OCI-LY3 (cell line): ENCODE measurements around the gene SLC35F2.
"Not testable (repeated sequence)": the region's sequence is repeated elsewhere in the genome, so short reads cannot be mapped to it uniquely, and the experiment has no call there.

Source experiments
- H2AFZ ChIP-seq: fragments of 200-600, 300-600 bp; shearing (Covaris generic); 2 replicates; pipeline ENCODE4 v1.6.0; 2014; ENCODE audit warnings: antibody characterized with exemption, low read depth, low read length
- H3K27ac ChIP-seq: fragments of 200-600, 300-600 bp; sonication (generic); 2 replicates; pipeline ENCODE4 v1.5.1; 2014; ENCODE audit warnings: mild to moderate bottlenecking, low read length, moderate library complexity, mixed read lengths
- H3K27me3 ChIP-seq: fragments of 200-600, 300-600 bp; sonication (generic); 2 replicates; pipeline ENCODE4 v1.6.1; 2014; ENCODE audit warnings: low read depth, low read length, mixed read lengths
- H3K36me3 ChIP-seq: fragments of 200-600, 300-600 bp; sonication (generic); replicated peaks from 2 replicates; pipeline ENCODE3; 2014; ENCODE audit warnings: low read depth, low read length, mixed read lengths
- H3K4me1 ChIP-seq: fragments of 300-600, 200-600 bp; sonication (generic); 2 replicates; pipeline ENCODE4 v1.6.1; 2014; ENCODE audit warnings: low read length, mixed read lengths
- H3K4me2 ChIP-seq: fragments of 200-600, 300-600 bp; sonication (generic); 2 replicates; pipeline ENCODE4 v1.6.1; 2014; ENCODE audit warnings: low read length, mixed read lengths
- H3K4me3 ChIP-seq: fragments of 300-600, 200-600 bp; sonication (generic); 2 replicates; pipeline ENCODE4 v1.5.1; 2014; ENCODE audit warnings: antibody characterized with exemption, mild to moderate bottlenecking, low read length, moderate library complexity
- H3K79me2 ChIP-seq: fragments of 300-600, 200-600 bp; shearing (Covaris generic); 2 replicates; pipeline ENCODE4 v1.6.1; 2014; ENCODE audit warnings: mild to moderate bottlenecking, low read length, mixed read lengths
- H3K9ac ChIP-seq: fragments of 300-600, 200-600 bp; shearing (Covaris generic); 2 replicates; pipeline ENCODE4 v1.6.0; 2014; ENCODE audit warnings: mild to moderate bottlenecking, low read length, moderate library complexity
- H3K9me3 ChIP-seq: fragments of 200-600, 300-600 bp; shearing (Covaris generic); 2 replicates; pipeline ENCODE4 v1.6.1; 2014; ENCODE audit warnings: low read length, mixed read lengths; ENCODE audit not compliant: insufficient read depth
- H4K20me1 ChIP-seq: fragments of 200-600, 300-600 bp; sonication (generic); 2 replicates; pipeline ENCODE4 v1.6.1; 2016; ENCODE audit warnings: low read length, mixed read lengths; ENCODE audit not compliant: insufficient read depth
- EZH2phosphoT487 ChIP-seq: fragments of 200-600 bp; shearing (Covaris generic); IDR thresholded peaks from 2 replicates; pipeline ENCODE4 v1.6.1; 2018; ENCODE audit warnings: antibody characterized with exemption, mixed run types, low read depth
- TF ChIP-seq, protein P1 (sequence below): fragments of 200-600, 300-600 bp; sonication (generic); IDR thresholded peaks from 2 replicates; pipeline ENCODE4 v1.5.1; 2014; ENCODE audit warnings: antibody characterized with exemption, low read length, low read depth

The SLC35F2 gene

DNA sequence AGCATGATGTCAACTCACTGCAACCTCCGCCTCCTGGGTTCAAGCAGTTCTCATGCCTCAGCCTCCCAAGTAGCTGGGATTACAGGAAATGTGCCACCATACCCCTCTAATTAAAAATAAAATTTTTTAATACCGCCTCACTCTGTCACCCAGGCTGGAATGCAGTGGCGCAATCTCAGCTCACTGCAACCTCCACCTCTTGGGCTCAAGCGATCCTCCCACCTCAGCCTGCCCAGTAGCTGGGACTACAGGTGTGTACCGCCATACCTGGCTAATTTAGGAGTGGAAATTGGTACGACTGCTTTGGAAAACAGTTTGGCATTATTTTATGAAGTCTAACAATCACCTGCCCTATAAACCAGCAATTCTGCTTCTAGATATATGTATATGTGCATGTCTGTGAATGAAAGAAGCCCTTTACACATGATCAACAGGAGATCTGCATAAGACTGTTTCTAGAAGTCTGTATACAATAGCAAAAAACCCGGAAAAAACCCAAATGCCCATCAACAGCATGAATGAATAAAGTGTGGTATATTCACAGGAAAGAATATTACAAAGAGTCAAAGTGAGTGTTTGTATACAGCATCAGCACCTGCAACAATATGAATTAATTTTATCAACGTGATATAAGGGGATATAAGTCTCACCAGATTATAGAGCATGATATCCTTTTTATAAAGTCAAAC, 16.0 kb downstream of the SLC35F2 start:
- Histone ChIP-seq H3K27me3 (no peaks in the 10 kb centered on the region), H3K79me2 (peaks cover 93% of the 10 kb centered on the region), H3K9me3 (no peaks in the 10 kb centered on the region), H3K36me3 (peaks cover 1% of the 10 kb centered on the region), H3K4me2 (no peak overlapping the region), H3K4me3 (no peak overlapping the region), H3K9ac (no peak overlapping the region), H2AFZ (no peak overlapping the region), H4K20me1 (peaks cover 16% of the 10 kb centered on the region), H3K27ac (no peak overlapping the region), H3K4me1 (peaks cover 21% of the 10 kb centered on the region)
- TF ChIP-seq, protein P1, sequence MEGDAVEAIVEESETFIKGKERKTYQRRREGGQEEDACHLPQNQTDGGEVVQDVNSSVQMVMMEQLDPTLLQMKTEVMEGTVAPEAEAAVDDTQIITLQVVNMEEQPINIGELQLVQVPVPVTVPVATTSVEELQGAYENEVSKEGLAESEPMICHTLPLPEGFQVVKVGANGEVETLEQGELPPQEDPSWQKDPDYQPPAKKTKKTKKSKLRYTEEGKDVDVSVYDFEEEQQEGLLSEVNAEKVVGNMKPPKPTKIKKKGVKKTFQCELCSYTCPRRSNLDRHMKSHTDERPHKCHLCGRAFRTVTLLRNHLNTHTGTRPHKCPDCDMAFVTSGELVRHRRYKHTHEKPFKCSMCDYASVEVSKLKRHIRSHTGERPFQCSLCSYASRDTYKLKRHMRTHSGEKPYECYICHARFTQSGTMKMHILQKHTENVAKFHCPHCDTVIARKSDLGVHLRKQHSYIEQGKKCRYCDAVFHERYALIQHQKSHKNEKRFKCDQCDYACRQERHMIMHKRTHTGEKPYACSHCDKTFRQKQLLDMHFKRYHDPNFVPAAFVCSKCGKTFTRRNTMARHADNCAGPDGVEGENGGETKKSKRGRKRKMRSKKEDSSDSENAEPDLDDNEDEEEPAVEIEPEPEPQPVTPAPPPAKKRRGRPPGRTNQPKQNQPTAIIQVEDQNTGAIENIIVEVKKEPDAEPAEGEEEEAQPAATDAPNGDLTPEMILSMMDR: no peak
- TF ChIP-seq EZH2phosphoT487: no peak

DNA sequence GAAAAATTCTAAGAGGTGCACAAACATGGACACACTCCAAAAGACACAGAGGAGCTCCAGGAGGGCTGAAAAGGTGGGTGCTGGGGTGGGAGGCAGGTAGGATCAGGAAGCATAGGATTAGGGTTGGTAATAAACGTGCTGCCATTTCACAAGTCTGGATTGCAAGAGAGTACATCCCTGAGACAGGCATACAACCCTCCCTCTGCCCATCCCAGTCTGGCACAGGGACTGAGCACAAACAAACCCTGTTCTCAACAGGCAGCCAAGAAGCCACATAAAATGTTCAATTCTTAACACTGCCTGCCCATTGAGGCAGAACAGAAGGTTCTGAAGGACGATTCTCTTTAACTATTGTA, 18.5 kb downstream of the SLC35F2 start:
- Histone ChIP-seq H4K20me1 (peaks cover 14% of the 10 kb centered on the region), H3K4me3 (peak overlapping the region; percentile 36), H3K79me2 (peaks cover 93% of the 10 kb centered on the region), H2AFZ (no peak overlapping the region), H3K9me3 (no peaks in the 10 kb centered on the region), H3K27ac (peak overlapping the region; percentile 81), H3K36me3 (no peaks in the 10 kb centered on the region), H3K9ac (peak overlapping the region; percentile 56; the same call in 1 of the 2 replicates), H3K27me3 (no peaks in the 10 kb centered on the region), H3K4me2 (peak overlapping the region; percentile 67), H3K4me1 (peaks cover 21% of the 10 kb centered on the region)
- TF ChIP-seq, protein P1: no peak
- no peak for TF ChIP-seq EZH2phosphoT487

DNA sequence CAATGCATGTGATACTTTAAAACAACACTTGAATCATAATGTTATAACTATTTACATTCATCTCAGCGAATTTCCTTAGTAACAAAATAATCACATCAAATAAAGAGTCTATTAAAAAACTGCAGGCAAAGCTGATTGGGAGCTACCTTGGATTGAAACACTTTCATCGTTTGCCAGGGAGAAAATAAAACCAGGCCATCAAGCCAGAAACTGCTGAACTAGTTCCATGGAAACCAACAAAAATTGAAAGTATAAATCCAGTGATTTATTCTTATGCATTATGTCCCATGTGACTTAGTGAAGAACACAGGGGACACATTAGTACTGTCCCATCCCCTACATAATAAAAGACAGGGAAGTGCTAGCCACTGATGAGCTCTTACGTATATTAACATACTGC, 21.7 kb downstream of the SLC35F2 start:
- no peak overlapping the region for H3K4me2 ChIP-seq
- H4K20me1 ChIP-seq: peaks cover 15% of the 10 kb centered on the region
- H3K79me2 ChIP-seq: peaks cover 99% of the 10 kb centered on the region
- TF ChIP-seq, protein P1: no peak
- TF ChIP-seq EZH2phosphoT487: no peak
- no peak overlapping the region for H2AFZ ChIP-seq
- no peaks in the 10 kb centered on the region for H3K36me3 ChIP-seq
- no peaks in the 10 kb centered on the region for H3K27me3 ChIP-seq
- H3K4me1 ChIP-seq: peaks cover 21% of the 10 kb centered on the region
- H3K9me3 ChIP-seq: no peaks in the 10 kb centered on the region
- no peak overlapping the region for H3K9ac ChIP-seq
- H3K4me3 ChIP-seq: no peak overlapping the region
- H3K27ac ChIP-seq: no peak overlapping the region

DNA sequence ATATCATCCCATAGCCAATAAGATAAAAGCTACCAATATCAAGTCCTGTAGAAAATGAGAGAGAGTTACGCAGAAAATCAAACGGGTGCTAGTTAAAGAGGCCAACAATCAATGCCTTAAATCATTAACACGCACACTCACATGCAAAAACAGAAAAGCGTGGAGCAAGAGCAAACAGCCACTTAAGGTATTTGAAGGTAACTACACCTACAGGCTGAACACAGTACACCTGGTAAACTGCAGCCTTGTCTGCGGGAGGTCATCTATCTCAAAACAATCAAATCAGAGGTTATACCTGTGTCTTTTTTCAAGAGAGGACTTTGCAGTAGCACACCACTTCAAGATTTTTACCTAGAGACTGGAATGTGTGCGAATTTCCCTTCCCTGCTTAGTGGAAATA, 23.6 kb downstream of the SLC35F2 start:
- Histone ChIP-seq H3K79me2 (peaks cover 96% of the 10 kb centered on the region), H3K4me2 (no peak overlapping the region), H3K27me3 (no peaks in the 10 kb centered on the region), H3K4me1 (peaks cover 3% of the 10 kb centered on the region), H2AFZ (no peak overlapping the region), H3K36me3 (no peaks in the 10 kb centered on the region), H3K9me3 (no peaks in the 10 kb centered on the region), H3K9ac (no peak overlapping the region), H3K27ac (no peak overlapping the region), H3K4me3 (no peak overlapping the region), H4K20me1 (peaks cover 10% of the 10 kb centered on the region)
- TF ChIP-seq, protein P1: no peak
- TF ChIP-seq EZH2phosphoT487: no peak

DNA sequence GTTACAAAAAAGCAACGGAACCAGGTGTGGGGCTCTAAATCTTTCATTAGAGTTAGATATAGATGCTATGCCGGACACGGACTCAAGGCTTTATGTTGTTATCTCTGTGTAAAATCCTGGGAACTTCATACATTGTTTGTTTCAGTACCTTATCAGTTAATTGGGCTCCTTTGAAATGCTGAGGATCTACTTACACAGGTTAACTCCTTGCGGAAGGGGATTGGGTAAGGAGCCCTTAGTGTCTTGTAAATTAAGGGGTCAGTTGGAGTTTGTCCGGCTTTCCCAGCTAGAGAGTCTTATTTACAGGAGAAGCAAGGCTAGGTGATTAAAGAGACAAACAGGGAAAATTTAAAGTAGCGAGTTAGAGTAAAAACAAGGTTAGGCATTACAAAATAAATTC, 24.7 kb downstream of the SLC35F2 start:
- H3K27ac ChIP-seq, H3K9me3 ChIP-seq, H3K27me3 ChIP-seq, H4K20me1 ChIP-seq, H3K4me1 ChIP-seq, H2AFZ ChIP-seq, H3K36me3 ChIP-seq, H3K4me3 ChIP-seq, H3K9ac ChIP-seq, H3K4me2 ChIP-seq: not testable (repeated sequence)
- H3K79me2 ChIP-seq: peaks cover 96% of the 10 kb centered on the region
